BLaER1 (cell line): Measurements from ENCODE around the gene NFIX.

Source experiments
- H3K27ac ChIP-seq: shearing (Covaris generic); formaldehyde crosslinking; 2 replicates; pipeline ENCODE4 v1.8.1; 2022
- H3K27me3 ChIP-seq: shearing (Covaris generic); formaldehyde crosslinking; 2 replicates; pipeline ENCODE4 v1.8.1; 2022
- H3K36me3 ChIP-seq: shearing (Covaris generic); formaldehyde crosslinking; 2 replicates; pipeline ENCODE4 v1.8.1; 2022
- H3K4me1 ChIP-seq: shearing (Covaris generic); formaldehyde crosslinking; 2 replicates; pipeline ENCODE4 v1.8.1; 2022
- H3K4me2 ChIP-seq: shearing (Covaris generic); formaldehyde crosslinking; 2 replicates; pipeline ENCODE4 v1.8.1; 2022
- H3K4me3 ChIP-seq: shearing (Covaris generic); formaldehyde crosslinking; 2 replicates; pipeline ENCODE4 v1.8.1; 2022
- H3K9ac ChIP-seq: shearing (Covaris generic); formaldehyde crosslinking; 2 replicates; pipeline ENCODE4 v1.8.1; 2022
- H3K9me3 ChIP-seq: shearing (Covaris generic); formaldehyde crosslinking; 2 replicates; pipeline ENCODE4 v1.8.1; 2022
- H4K20me1 ChIP-seq: shearing (Covaris generic); formaldehyde crosslinking; 2 replicates; pipeline ENCODE4 v1.8.1; 2022
- Cebpa-rat ChIP-seq: shearing (Covaris generic); IDR thresholded peaks from 2 replicates; pipeline ENCODE4 v1.8.1; 2022

NFIX gene

DNA sequence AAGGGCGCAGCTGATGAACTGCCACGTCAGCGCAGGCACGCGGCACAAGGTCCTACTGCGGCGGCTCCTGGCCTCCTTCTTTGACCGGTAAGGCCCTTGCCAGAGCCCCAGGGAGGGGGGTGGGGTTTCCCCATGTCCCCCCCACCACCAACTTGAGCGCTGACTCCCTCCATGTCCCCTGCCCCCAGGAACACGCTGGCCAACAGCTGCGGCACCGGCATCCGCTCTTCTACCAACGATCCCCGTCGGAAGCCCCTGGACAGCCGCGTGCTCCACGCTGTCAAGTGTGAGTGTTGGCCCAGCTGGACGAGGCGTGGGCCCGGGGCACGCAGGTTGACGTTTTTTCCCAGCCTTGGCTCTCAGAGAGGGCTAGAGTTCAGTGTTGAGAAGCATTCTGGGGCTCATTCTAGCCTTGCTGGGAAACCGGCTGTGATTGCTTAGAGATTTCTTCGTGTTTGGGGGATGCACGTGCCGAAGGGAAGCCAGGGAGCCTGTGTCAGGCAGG lies 142.1 kb downstream of the NFIX start:
- H3K4me2 ChIP-seq = no peak overlapping the region
- no peak overlapping the region for H3K4me3 ChIP-seq
- H3K4me1 ChIP-seq = peaks cover 22% of the 10 kb centered on the region
- H3K27me3 ChIP-seq = no peaks in the 10 kb centered on the region
- H4K20me1 ChIP-seq = peaks cover 66% of the 10 kb centered on the region
- H3K36me3 ChIP-seq = peaks cover 78% of the 10 kb centered on the region
- TF ChIP-seq Cebpa-rat = no peak
- no peak overlapping the region for H3K27ac ChIP-seq
- H3K9ac ChIP-seq = no peak overlapping the region
- no peaks in the 10 kb centered on the region for H3K9me3 ChIP-seq

DNA sequence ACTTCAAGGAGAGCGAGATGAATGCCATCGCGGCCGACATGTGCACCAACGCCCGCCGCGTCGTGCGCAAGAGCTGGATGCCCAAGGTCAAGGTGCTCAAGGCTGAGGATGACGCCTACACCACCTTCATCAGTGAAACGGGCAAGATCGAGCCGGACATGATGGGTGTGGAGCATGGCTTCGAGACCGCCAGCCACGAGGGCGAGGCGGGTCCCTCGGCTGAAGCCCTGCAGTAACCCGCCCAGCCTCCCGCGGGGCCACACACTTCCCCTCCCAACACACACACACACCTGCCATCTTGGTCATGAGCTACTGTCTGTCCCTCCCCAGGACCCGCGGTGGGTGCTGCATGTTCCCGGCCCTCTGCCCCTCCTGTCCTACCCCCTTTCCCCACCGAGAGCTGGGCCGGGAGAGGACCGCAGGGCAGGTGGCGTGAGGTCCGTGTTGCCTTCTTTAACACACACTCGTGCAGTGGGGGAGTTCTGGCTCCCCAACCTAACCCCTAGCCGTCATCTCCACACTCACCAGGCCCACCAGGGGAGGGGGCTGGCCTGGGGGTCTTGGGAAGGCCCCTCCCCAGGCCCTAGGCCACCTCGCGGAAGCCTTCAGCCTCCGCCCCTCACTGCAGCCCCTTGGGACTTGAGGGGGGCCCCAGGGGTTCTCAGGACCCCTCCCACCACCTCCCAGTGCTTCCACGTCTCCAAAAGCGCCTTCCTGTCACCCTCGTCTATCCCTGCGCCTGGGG lies 143.1 kb downstream of the NFIX start:
- Histone ChIP-seq H3K4me1 (peaks cover 22% of the 10 kb centered on the region), H3K4me2 (peak overlapping the region; percentile 82), H3K36me3 (peaks cover 77% of the 10 kb centered on the region), H4K20me1 (peaks cover 56% of the 10 kb centered on the region), H3K27me3 (no peaks in the 10 kb centered on the region), H3K9ac (peak overlapping the region; percentile 63), H3K27ac (peak overlapping the region; percentile 81), H3K4me3 (peak overlapping the region; percentile 22; the same call in 1 of the 2 replicates), H3K9me3 (no peaks in the 10 kb centered on the region)
- no peak for TF ChIP-seq Cebpa-rat

DNA sequence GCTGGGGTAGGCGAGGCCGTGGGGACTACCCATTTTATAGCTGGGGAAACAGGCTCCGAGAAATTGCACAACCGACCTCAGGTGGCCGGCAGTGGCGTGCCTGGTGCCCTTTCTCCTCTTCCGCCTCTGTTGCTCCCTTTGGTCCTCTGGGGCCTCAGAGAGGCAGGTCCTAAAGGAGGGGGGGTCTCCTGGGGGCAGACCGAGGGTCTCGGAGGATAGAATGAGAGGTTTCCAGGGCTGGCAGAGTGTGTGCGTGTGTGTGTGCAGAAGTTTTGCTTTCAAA lies 143.6 kb downstream of the NFIX start:
- no peaks in the 10 kb centered on the region for H3K9me3 ChIP-seq
- peak overlapping the region; percentile 82 for H3K4me2 ChIP-seq
- peaks cover 51% of the 10 kb centered on the region for H4K20me1 ChIP-seq
- H3K36me3 ChIP-seq = peaks cover 77% of the 10 kb centered on the region
- peak overlapping the region; percentile 22; the same call in 1 of the 2 replicates for H3K4me3 ChIP-seq
- H3K27ac ChIP-seq = peak overlapping the region; percentile 81
- TF ChIP-seq Cebpa-rat = peak; percentile 81
- H3K27me3 ChIP-seq = no peaks in the 10 kb centered on the region
- H3K9ac ChIP-seq = peak overlapping the region; percentile 63
- peaks cover 22% of the 10 kb centered on the region for H3K4me1 ChIP-seq

DNA sequence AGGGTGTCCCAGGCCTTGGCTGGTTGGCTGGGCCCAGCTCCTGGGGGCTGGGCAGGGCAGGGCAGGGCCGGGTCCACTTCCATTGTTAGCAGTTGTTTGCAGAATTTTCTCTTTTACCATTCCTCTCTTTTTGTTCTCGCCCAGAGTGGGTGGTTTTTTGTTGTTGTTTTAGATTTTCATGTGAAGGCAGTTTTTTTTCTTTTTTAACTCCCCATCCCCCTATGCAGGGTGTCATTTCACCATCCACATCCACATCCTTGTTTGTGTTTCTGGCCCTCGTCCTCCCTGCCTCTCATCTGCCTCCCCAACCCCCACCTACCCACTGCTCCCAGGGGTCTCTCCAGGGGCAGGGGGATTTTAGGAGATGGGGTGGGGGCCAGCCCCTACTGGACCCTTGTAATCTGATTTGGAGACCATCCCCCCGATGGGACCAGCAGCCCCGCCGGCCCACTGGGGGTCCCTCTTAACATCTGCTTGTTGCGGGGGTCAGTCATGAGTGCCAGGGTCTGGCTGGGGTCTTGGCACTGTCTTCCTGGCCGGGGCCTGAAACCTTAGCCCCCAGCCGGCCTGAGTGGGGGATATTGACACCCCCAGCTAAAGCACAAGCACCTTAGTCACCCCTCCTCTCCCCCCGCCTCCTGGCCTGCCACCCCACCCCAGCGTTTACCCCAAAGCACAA lies 144.5 kb downstream of the NFIX start:
- H3K4me1 ChIP-seq = peaks cover 22% of the 10 kb centered on the region
- H4K20me1 ChIP-seq = peaks cover 41% of the 10 kb centered on the region
- peaks cover 77% of the 10 kb centered on the region for H3K36me3 ChIP-seq
- H3K9ac ChIP-seq = peak overlapping the region; percentile 63
- no peaks in the 10 kb centered on the region for H3K27me3 ChIP-seq
- H3K4me2 ChIP-seq = peak overlapping the region; percentile 36
- no peaks in the 10 kb centered on the region for H3K9me3 ChIP-seq
- TF ChIP-seq Cebpa-rat = no peak
- no peak overlapping the region for H3K4me3 ChIP-seq
- peak overlapping the region; percentile 65 for H3K27ac ChIP-seq

DNA sequence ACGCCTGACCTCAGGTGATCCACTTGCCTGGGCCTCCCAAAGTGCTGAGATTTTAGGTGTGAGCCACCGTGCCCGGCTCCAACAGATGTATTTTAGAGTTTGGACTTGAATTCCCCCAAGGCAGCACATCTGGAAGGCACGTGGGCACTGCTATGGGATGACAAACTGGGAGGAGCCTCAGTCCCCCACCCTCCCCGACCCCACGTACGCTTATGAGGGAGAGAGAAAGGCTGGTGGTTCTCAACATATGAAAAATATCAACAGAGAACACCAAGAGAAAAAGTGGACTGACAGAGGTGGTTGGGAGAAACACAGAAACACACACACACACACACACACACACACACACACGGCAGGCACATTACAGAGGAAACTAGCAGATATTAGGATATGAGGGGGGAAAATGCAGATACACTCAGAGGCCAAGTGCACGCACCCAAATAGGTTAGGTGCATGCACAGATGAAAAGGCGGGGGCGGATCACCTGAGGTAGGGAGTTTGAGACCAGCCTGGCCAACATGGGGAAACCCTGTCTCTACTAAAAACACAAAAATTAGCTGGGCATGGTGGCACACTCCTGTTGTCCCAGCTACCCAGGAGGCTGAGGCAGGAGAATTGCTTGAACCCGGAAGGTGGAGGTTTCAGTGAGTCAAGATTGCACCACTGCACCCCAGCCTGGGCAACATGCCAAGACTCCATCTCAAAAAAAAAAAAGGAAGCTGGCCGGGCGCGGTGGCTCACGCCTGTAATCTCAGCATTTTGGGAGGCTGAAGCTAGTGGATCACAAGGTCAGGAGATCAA lies 151.7 kb downstream of the NFIX start:
- H3K9ac ChIP-seq = no peak overlapping the region
- no peak for TF ChIP-seq Cebpa-rat
- H3K27ac ChIP-seq = no peak overlapping the region
- H3K4me1 ChIP-seq = peaks cover 28% of the 10 kb centered on the region
- H3K4me2 ChIP-seq = peak overlapping the region; percentile 96; the same call in 1 of the 2 replicates
- H4K20me1 ChIP-seq = no peaks in the 10 kb centered on the region
- no peaks in the 10 kb centered on the region for H3K9me3 ChIP-seq
- no peak overlapping the region for H3K4me3 ChIP-seq
- peaks cover 34% of the 10 kb centered on the region for H3K36me3 ChIP-seq
- no peaks in the 10 kb centered on the region for H3K27me3 ChIP-seq
